ENCODE results near the gene PRDM16.
A peak's percentile ranks its signal among the peaks of the same experiment; 100 is the strongest.

Gene PRDM16

DNA sequence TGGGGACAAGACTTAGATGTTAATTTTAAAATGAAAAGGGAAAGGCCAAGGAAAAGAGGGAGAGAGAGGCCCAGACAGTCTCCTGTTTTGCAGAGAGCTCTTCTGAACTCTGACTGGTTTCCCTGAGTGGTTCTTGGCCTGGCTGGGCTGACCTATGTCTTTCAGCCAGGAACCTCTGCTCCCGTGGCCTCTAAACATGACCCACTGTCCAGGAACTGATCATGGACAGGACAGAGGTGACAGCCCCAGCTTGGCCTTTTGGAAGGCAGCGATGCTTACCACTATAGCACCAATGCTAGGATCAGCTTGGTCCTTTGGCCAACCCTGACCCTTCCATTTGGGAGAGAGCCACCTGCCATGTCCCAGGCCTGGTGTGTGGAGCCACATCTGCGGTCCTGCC, 55.2 kb downstream of the PRDM16 start:
- no peaks in the 10 kb centered on the region for H3K36me3 ChIP-seq (replicated peaks in 1 of 2; ENCODE audit: control insufficient read depth in 2 of 2, insufficient read depth in 2 of 2, low read length in 2 of 2)
- H2AFZ ChIP-seq (ENCODE audit: low read length) = no peak overlapping the region
- H2BK5ac ChIP-seq (ENCODE audit: low read length) = peak overlapping the region; percentile 96
- H3K4me2 ChIP-seq (ENCODE audit: insufficient read depth, low read length, poor library complexity, severe bottlenecking) = no peak overlapping the region
- no CpG with 5 or more reads among the region's 3 CpGs for WGBS, 2 donors (ENCODE audit: extremely low coverage in 2 of 2, insufficient read length in 2 of 2, insufficient replicate concordance in 1 of 2)
- no peak overlapping the region for H4K8ac ChIP-seq (ENCODE audit: low read depth, low read length)
- H2BK15ac ChIP-seq (ENCODE audit: low read length) = peak overlapping the region; percentile 98
- H2BK12ac ChIP-seq (ENCODE audit: low read length) = peak overlapping the region; percentile 63
- peaks cover 0 to 4% of the 10 kb centered on the region in 2 donors for H3K9me3 ChIP-seq (replicated peaks in 1 of 2; ENCODE audit: control insufficient read depth in 2 of 2, insufficient read depth in 1 of 2, low read depth in 1 of 2, low read length in 2 of 2)
- H2BK120ac ChIP-seq (ENCODE audit: low read depth, low read length) = peak overlapping the region; percentile 91
- H3K18ac ChIP-seq (ENCODE audit: low read length) = peak overlapping the region; percentile 94
- no peak for DNase-seq (ENCODE audit: low spot score)
- no peak overlapping the region for H4K91ac ChIP-seq (ENCODE audit: low read depth, low read length, poor library complexity)
- H3K27ac ChIP-seq (replicated peaks; ENCODE audit: low read length) = no peak overlapping the region
- no peak overlapping the region for H3K4me3 ChIP-seq (ENCODE audit: low read length in 2 of 2)
- no peaks in the 10 kb centered on the region for H3K79me1 ChIP-seq (ENCODE audit: low read depth, low read length)
- peak overlapping the region; percentile 98 for H2AK5ac ChIP-seq (ENCODE audit: low read depth, low read length)
- peak overlapping the region; percentile 93 for H3K4ac ChIP-seq (ENCODE audit: low read length)
- H3K27me3 ChIP-seq (ENCODE audit: control insufficient read depth in 3 of 3, insufficient read depth in 3 of 3, low read depth in 1 of 3, low read length in 3 of 3) = peaks cover 0 to 13% (median 0%) of the 10 kb centered on the region in 3 experiments
- H3K9ac ChIP-seq (ENCODE audit: low read depth, low read length, poor library complexity) = no peak overlapping the region
- H3K4me1 ChIP-seq (ENCODE audit: control insufficient read depth in 2 of 2, insufficient read depth in 1 of 2, low read depth in 1 of 2, low read length in 2 of 2) = peaks cover 13 to 79% of the 10 kb centered on the region in 2 donors
- no peak overlapping the region for H3K23ac ChIP-seq (ENCODE audit: low read depth, low read length, poor library complexity)
- H3K14ac ChIP-seq (ENCODE audit: low read length) = peak overlapping the region; percentile 5

DNA sequence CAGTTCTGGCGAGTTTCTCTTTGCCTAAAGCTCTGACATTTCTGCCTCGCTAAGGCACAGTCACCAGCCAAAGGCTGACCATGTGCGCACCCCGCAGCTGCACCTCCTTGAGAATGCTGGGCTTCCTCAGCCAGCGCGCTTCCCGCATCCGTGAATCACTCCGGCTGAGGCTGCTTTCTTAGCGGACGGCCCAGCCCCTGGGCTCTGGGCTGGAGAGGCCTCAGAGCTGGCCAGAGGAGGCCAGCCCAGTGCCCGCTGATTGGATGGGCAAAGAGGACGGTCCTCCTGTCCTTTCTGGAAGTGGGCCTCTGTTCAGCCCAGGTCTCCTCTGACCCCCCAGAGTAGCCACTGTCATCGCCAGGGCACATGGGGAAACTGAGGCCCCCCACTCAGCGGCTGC, 56.1 kb downstream of the PRDM16 start:
- peak overlapping the region; percentile 98 for H2AK5ac ChIP-seq (ENCODE audit: low read depth, low read length)
- H2BK5ac ChIP-seq (ENCODE audit: low read length) = peak overlapping the region; percentile 96
- no peak for DNase-seq (ENCODE audit: low spot score)
- no peak overlapping the region for H4K91ac ChIP-seq (ENCODE audit: low read depth, low read length, poor library complexity)
- peaks cover 12 to 75% of the 10 kb centered on the region in 2 donors for H3K4me1 ChIP-seq (ENCODE audit: control insufficient read depth in 2 of 2, insufficient read depth in 1 of 2, low read depth in 1 of 2, low read length in 2 of 2)
- peaks cover 0 to 4% of the 10 kb centered on the region in 2 donors for H3K9me3 ChIP-seq (replicated peaks in 1 of 2; ENCODE audit: control insufficient read depth in 2 of 2, insufficient read depth in 1 of 2, low read depth in 1 of 2, low read length in 2 of 2)
- peaks cover 0 to 14% (median 0%) of the 10 kb centered on the region in 3 experiments for H3K27me3 ChIP-seq (ENCODE audit: control insufficient read depth in 3 of 3, insufficient read depth in 3 of 3, low read depth in 1 of 3, low read length in 3 of 3)
- peak overlapping the region; percentile 98 for H2BK15ac ChIP-seq (ENCODE audit: low read length)
- H3K14ac ChIP-seq (ENCODE audit: low read length) = peak overlapping the region; percentile 99
- no peak overlapping the region for H3K4me3 ChIP-seq (ENCODE audit: low read length in 2 of 2)
- no peaks in the 10 kb centered on the region for H3K79me1 ChIP-seq (ENCODE audit: low read depth, low read length)
- peak overlapping the region; percentile 50 for H2BK120ac ChIP-seq (ENCODE audit: low read depth, low read length)
- H3K4ac ChIP-seq (ENCODE audit: low read length) = peak overlapping the region; percentile 38
- no peak overlapping the region for H3K4me2 ChIP-seq (ENCODE audit: insufficient read depth, low read length, poor library complexity, severe bottlenecking)
- no peaks in the 10 kb centered on the region for H3K36me3 ChIP-seq (replicated peaks in 1 of 2; ENCODE audit: control insufficient read depth in 2 of 2, insufficient read depth in 2 of 2, low read length in 2 of 2)
- H3K9ac ChIP-seq (ENCODE audit: low read depth, low read length, poor library complexity) = no peak overlapping the region
- no CpG with 5 or more reads among the region's 15 CpGs for WGBS, 2 donors (ENCODE audit: extremely low coverage in 2 of 2, insufficient read length in 2 of 2, insufficient replicate concordance in 1 of 2)
- no peak overlapping the region for H3K23ac ChIP-seq (ENCODE audit: low read depth, low read length, poor library complexity)
- no peak overlapping the region for H2AFZ ChIP-seq (ENCODE audit: low read length)
- H2BK12ac ChIP-seq (ENCODE audit: low read length) = no peak overlapping the region
- H4K8ac ChIP-seq (ENCODE audit: low read depth, low read length) = no peak overlapping the region
- H3K27ac ChIP-seq (replicated peaks; ENCODE audit: low read length) = peak overlapping the region; percentile 87
- peak overlapping the region; percentile 94 for H3K18ac ChIP-seq (ENCODE audit: low read length)

DNA sequence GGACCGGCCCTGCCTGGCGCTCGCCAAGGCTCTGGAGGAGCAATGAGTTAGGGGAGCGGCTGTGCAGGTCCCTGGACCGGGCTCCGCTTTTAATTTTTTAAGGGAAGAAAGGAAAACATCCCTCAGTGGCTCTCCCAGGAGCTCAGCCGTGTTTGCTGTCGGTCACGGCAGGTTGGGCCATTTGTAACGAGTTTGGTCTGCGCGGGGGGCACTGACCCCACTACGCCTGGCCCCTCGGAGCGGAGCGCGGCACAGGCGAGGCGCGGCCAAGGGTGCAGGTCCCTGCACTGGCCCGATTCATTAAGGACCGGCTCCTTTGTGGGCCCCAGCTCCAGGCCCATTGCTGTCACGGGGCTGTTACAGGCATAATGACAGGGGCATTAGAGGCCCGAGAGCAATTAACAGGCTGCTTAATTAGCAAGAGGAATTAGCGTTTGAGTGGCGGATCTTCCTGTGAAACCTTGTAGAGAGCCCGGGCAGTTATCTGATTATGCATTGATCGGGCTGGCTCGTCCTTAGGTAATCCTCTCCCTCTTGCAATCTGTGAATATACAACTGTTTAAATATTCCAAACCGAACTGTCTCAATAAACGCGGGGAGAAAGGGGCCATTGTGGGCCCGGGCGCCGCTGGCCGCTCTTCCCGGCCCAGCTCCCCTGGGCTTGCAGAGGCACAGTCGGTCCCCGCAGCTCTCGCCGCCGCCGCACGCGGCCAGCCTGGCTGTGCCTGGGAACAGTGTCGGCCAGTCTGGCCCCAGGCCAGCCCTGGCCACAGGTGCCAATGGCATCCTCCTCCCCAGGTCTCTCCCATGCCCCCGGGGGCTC, 56.8 kb downstream of the PRDM16 start:
- H3K27me3 ChIP-seq (ENCODE audit: control insufficient read depth in 3 of 3, insufficient read depth in 3 of 3, low read depth in 1 of 3, low read length in 3 of 3) = peaks cover 0 to 15% (median 0%) of the 10 kb centered on the region in 3 experiments
- H3K23ac ChIP-seq (ENCODE audit: low read depth, low read length, poor library complexity) = peak overlapping the region; percentile 26
- no CpG with 5 or more reads among the region's 47 CpGs for WGBS, 2 donors (ENCODE audit: extremely low coverage in 2 of 2, insufficient read length in 2 of 2, insufficient replicate concordance in 1 of 2)
- no peak overlapping the region for H4K8ac ChIP-seq (ENCODE audit: low read depth, low read length)
- H3K36me3 ChIP-seq (replicated peaks in 1 of 2; ENCODE audit: control insufficient read depth in 2 of 2, insufficient read depth in 2 of 2, low read length in 2 of 2) = no peaks in the 10 kb centered on the region
- peak overlapping the region; percentile 87 for H3K27ac ChIP-seq (replicated peaks; ENCODE audit: low read length)
- H3K79me1 ChIP-seq (ENCODE audit: low read depth, low read length) = no peaks in the 10 kb centered on the region
- H2AK5ac ChIP-seq (ENCODE audit: low read depth, low read length) = peak overlapping the region; percentile 98
- peaks cover 0 to 4% of the 10 kb centered on the region in 2 donors for H3K9me3 ChIP-seq (replicated peaks in 1 of 2; ENCODE audit: control insufficient read depth in 2 of 2, insufficient read depth in 1 of 2, low read depth in 1 of 2, low read length in 2 of 2)
- peak overlapping the region; percentile 10 for H3K9ac ChIP-seq (ENCODE audit: low read depth, low read length, poor library complexity)
- peak overlapping the region; percentile 99 for H3K14ac ChIP-seq (ENCODE audit: low read length)
- peak; percentile 45 for DNase-seq (ENCODE audit: low spot score)
- H3K4me2 ChIP-seq (ENCODE audit: insufficient read depth, low read length, poor library complexity, severe bottlenecking) = no peak overlapping the region
- peak overlapping the region; percentile 96 for H3K18ac ChIP-seq (ENCODE audit: low read length)
- no peak overlapping the region for H3K4me3 ChIP-seq (ENCODE audit: low read length in 2 of 2)
- peaks cover 10 to 71% of the 10 kb centered on the region in 2 donors for H3K4me1 ChIP-seq (ENCODE audit: control insufficient read depth in 2 of 2, insufficient read depth in 1 of 2, low read depth in 1 of 2, low read length in 2 of 2)
- no peak overlapping the region for H2AFZ ChIP-seq (ENCODE audit: low read length)
- peak overlapping the region; percentile 46 for H3K4ac ChIP-seq (ENCODE audit: low read length)
- peak overlapping the region; percentile 98 for H2BK15ac ChIP-seq (ENCODE audit: low read length)
- H4K91ac ChIP-seq (ENCODE audit: low read depth, low read length, poor library complexity) = peak overlapping the region; percentile 94
- H2BK120ac ChIP-seq (ENCODE audit: low read depth, low read length) = peak overlapping the region; percentile 98
- peak overlapping the region; percentile 96 for H2BK12ac ChIP-seq (ENCODE audit: low read length)
- peak overlapping the region; percentile 96 for H2BK5ac ChIP-seq (ENCODE audit: low read length)

Data from neuronal stem cell (in vitro differentiated cells).